Measurements from ENCODE around the gene COL11A1. TPM values are rescaled to one million over a fixed set of nuclear protein-coding genes. Genes with fewer than 3 reads are reported as not detected.
"Not testable (repeated sequence)": the region's sequence is repeated elsewhere in the genome, so short reads cannot be mapped to it uniquely, and the experiment has no call there.

Gene COL11A1
- total RNA-seq, 1 experiment from 2014 or later: 12.0 TPM

DNA sequence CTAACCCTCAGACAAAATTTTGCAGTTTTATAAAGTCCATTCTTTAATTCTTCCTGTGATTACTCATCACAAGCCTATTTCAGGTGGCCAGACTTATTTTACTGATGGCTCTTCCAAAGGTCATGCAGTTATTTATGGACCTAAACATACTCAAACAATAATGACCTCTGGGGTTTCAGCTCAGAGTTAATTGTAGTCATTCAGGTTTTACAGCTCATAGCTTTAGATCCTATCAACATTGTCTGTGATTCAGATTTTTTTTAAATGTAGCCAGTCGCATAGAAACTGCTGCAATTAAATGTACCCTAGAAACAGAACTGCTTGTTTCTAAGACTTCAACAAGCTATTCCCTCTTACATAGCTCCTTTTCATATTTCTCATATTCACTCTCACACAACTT is 270.8 kb downstream of the COL11A1 start:
- no peak for DNase-seq (ENCODE audit: low spot score)

DNA sequence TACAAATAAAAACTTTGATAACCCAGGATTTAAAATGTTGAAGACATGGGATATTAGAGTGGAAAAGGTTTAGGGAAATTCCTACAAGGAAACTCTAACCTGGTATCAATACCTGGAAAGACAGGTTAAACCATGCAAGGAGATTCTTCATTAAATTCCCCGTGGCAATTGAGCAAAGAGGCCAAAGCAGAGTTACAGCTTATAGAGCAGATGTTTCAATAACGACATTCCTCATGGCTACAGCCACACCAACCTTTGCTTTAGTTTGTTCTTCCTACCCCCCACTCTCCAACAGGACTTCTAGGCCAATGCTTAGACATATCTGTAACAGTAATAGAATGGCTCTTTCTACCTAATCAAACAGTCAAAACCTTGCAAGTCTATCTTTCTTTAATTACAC is 271.3 kb downstream of the COL11A1 start:
- DNase-seq (ENCODE audit: low spot score): no peak

DNA sequence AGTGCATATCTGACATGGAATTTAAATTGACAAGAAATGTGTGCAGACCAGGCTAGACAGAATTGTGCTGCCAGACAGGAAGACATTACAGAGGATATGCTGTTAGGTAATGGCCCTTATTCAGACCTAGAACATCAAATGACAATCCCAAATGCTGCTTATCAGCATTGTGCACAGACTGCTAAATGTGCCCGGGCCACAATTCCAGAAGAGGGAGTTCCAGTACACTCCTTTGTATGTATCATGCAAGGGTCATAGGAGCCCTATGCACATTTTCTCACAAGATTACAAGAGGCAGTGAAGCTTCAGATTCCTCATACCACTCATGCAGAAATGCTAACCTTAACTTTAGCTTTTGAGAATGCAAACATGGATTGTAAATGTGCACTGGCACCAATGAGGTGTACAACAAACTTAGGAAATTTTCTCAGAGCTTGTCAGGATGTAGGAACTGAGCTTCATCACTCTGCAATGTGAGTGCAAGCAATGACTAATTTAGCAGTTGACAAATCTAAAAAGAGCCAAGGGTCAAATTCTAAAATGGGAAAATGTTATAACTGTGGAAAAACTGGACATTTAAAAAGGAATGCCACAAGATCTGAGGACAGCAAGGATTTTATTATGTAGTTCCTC is 273.5 kb downstream of the COL11A1 start:
- DNase-seq (ENCODE audit: low spot score): peak; percentile 8

DNA sequence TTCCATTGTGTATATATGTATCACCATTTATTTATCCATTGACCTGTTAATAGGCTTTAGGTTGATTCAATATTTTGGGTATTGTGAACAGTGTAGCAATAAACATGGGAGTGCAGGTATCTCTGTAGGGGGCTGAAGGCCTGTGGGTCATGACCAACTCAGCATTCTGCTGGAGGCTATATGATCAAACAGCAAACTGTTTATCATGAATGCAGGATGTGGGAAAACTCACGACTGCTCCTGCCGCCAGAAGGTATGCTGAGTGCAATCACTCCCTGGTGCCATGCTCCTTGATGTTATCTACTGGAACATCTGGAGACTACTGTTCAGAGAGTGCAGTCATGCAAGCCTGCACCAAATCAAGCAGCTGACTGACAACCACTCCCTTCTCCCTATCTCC is 275.2 kb downstream of the COL11A1 start:
- DNase-seq (ENCODE audit: low spot score): peak; percentile 68

- DNase-seq (ENCODE audit: low spot score): not testable (repeated sequence)
Observed at GRCh38 chr1:102826706-102827105, 281.6 kb downstream of the COL11A1 start.
